Occipital lobe (tissue), 2 donors: ENCODE data around the gene SH2D6. TPM values are rescaled to one million over a fixed set of nuclear protein-coding genes. Genes with fewer than 3 reads are reported as not detected.

Experiments
- DNase-seq: peaks from one replicate; lab custom pipeline; 2025; lab: John Stamatoyannopoulos, UW
- total RNA-seq: library from RNA; depleted of rRNA; stranded (reverse); fragments of >200 nt; gene quantifications from one replicate; pipeline ENCODE4 v1.2.3, GENCODE V29; 2014

SH2D6 gene
- total RNA-seq, 1 donor from 2014 or later: 0.47 TPM

DNA sequence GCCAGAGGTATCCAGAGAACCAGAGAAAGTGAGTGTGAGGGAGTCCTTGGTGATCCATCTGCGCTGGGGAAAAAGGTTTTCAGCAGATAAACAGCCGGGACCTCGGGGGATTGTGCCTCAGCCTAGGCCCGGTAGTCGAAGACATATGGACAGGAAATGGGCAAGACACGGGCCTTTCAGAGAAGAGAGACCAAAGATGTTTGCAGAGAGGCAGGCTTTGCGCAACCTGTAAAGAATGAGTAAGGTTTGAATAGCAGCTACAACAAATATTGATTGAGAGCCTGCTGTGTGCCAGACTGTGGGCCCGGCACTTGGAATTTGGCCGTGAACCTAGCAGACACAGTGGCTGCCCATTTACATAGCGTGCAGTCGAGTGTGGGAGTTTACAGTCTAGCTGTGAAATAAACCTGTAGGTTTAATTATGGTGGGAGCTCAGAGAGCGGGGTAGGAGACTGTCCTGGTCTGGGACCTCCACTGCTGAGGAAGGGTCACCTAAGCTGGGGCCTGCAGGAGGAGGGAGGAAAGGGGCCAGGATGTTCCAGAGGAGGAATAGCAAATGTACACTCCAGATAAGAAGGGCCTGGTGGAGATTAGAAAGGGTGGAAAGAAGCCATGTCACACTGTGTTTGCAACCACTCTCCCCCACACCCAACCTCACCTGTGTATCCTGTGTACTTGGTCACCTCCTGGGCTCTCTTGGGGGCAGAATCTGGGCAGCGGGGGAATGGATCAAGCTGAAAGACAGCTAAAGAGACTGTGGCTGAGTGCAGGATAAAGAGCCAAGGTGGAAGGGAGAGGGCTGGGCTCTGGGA is 3.0 kb downstream of the SH2D6 start:
- DNase-seq: no peak

DNA sequence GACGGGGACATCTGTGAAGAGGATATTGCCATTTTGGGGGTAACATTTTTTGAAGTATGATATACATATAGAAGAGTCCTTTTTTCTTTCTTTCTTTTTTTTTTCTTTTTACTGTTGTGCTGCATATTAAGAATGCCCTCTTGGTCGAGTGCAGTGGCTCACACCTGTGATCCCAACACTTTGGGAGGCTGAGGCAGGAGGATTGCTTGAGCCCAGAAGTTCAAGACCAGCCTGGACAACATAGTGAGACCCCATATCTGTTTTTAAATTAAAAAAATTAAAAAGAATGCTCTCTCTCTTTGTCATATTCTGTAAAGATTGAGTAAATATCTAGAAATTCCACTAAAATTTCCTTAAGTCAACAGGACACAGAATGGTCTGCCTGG is 3.6 kb downstream of the SH2D6 start:
- no peak for DNase-seq

DNA sequence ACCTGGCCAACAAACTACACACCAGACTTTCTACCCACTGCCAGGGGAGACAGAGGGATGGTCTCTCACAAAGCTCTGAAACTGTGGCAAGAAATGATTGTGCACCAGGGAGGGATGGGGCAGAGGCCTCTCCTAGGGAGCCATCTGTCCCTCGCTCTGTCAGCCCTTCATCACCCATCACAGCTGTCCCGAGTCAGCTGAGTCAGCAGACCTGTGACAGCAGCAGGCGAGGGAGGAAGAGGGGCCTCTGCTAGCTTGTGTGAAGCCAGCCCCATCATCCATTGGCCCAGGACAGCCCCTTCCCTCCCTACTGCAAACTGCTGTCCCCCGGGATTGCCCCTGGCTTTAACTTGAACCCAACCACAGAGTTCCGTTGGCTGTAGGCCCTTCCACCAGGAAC is 5.0 kb downstream of the SH2D6 start:
- no peak for DNase-seq

DNA sequence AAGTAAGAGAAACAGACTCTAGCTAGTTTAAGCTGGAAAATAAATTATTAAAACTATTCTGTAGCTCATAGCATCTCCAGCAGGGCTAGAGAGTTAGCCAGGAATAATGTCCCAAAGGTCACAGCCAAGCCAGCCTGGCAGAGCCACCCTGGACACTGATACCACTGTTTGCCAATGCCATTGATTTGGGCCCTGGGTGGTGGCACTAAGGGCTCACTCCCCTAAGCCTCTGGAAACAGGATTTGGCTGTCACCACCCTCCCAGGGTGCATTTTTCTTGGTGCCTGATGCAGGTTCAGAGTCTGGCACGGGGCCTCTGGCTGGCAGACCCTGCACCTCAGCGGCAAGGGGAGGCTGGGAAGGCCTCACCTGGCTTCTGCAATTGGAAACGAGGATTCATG is 7.1 kb downstream of the SH2D6 start:
- DNase-seq: no peak

DNA sequence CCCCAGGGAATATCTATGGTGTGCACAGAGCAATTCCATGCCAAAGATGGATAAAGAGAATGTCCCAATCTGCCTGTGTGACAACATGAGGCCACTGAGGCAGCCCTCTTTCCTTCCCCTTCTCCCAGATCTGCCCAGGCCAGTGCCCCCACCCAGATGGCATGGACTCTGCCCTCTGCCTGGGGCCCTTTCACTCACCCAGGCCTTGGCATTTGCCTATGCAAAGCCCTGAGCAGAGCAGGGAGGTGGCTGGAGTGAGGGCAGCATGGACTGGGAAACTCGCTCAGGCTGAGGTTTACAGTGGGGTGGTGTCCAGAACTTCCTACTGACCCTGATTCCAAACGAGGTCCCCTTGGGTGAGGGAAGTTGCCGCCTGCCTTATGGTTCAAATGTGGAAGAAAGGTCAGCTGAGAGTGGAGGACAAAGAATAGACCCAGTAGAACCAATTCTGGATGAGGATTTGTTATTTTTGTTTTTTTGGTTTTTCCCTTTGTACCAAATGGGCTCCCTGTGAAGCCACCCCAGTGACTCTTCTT is 8.9 kb downstream of the SH2D6 start:
- no peak for DNase-seq

DNA sequence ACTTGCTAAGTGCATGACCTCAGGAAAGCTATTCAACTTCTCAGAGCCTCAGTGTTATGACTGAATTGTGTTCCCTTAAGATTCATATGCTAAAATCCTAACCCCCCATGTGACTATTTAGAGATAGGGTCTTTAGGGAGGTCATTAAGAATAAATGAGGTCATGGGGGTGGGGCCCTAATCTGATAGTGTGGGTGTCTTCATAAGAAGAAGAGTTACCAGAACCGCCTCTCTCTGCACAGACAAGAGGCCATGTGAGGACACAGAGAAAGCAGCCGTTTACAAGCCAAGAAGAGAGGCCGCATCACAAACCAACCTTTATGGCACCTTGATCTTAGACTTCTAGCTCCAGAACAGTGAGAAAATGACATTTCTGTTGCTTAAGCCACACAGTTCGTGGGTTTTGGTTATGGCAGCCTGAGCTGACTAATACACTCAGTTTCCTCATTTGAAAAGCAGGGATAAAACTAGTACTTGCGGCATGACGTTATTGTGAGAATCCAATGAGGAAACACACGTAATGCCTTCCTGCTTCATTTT is 9.9 kb downstream of the SH2D6 start:
- DNase-seq: no peak

DNA sequence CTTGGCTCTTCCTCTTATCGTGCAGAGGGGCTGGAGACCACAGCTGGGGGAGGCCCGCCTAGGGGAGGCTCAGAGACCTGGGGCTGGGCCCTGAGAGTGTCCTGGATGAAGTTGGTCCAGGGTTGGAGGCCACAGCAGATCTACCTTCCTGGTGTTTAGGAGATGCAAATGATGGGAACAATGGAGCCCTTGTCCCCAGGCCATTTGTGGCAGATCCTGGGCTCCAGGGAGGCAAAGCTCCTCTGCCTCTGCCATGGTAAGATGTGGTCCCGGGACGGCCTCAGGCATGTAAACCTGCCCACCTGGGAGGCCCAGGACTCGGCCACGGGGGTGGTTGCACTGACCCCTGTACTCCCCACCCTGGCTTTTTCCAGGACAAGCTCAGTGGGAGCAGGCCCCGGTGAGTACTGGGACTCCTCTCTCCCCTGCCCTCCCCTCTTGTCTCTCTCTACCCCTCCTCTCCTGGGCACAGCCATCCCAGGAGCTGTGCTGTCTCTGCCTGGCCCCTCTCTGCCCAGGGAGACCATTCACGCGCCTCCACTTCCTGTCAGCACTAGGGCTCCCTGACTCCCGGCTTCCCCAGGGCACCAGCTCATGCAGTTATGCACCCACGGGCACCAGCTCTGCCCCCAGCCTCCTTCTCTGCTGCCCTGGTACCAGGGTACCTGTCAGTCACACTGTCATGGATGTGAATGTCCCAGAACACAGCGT is 10.9 kb downstream of the SH2D6 start:
- DNase-seq: no peak

DNA sequence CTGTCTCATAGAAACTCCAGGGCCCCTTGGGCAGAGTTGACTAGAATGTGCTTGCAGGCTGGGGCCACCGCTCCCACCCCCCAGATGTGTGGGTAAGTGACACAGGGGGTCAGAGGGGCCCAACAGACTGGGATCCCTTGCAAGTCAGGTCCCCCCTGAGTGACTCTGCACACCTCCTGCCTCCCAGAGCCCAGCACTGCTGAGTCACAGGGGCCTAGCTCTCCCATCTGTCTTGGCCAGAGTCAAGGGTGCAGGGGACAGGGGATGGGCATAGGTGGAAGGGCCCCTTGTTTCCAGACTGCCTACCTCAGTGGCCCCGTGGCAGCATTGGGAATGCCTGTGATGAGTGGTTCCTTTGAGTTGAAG is 11.4 kb downstream of the SH2D6 start:
- no peak for DNase-seq

DNA sequence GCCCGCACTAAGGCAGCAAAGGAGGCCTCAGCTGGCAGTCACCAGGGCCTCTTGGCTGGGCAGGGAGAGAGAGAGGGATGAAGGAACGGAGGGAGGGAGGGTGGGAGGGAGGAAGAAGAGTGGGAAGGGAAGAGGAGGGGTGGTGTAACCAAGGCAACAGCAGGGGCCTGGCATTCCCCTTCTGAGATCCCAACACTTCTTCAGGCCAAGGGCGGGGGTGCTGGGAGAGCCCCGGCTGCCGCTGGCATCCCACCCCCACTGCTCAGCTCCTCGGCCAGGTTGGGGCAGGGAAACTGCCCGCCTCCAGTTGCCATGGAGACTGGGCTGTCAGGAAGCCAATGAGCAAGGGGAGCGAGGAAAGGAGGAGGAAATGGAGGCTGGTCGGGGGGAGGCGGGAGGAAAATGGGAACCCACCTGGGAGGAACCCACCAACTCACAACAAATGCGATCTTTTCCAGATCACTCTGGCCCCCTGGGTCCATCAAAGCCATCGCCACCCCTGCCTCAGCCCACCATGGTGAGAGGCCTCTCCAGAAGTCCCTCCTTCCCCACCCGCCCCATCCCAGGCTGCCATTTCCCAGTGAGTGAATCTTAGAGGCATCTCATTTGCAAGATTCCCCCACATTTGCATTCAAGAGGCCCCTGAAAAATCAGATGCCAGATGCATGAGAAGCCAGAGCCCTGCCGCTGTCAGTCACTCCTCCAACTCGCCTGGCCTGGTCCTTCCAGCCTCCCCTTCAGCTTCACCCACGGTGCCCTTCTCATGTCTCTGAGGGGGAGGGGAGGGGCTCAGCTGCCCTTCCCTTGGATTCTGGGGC is 12.4 kb downstream of the SH2D6 start:
- peak; percentile 85 for DNase-seq

DNA sequence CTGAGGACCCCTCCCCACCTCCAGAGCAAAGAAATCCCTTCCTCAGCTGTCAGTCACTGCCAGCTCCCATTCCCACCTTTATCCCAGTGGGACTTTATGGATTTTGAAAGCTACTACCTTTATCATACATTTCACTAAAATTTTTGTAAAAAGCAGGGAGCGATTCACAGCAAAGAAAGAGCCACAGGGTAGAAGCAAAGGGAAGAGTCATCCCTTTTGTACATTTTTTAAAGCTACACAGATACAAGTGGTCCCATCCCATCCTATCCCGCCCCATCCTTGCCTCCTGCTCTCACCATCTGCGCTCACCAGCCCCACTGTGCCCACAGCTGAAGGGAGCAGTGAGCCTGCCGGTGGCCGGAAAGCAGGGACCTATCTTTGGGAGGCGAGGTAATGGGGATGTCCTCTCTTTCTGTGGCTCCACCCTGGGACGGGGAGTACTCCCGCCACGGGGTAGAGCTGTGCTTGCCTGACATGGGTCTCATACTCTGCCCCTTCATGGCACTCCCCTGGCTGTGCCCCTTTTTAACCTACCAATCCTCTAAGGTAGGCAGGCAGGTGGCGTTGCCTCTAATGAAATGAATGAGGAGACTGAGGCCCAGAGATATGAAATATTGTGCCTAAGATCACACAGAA is 13.2 kb downstream of the SH2D6 start:
- peak; percentile 23 for DNase-seq

DNA sequence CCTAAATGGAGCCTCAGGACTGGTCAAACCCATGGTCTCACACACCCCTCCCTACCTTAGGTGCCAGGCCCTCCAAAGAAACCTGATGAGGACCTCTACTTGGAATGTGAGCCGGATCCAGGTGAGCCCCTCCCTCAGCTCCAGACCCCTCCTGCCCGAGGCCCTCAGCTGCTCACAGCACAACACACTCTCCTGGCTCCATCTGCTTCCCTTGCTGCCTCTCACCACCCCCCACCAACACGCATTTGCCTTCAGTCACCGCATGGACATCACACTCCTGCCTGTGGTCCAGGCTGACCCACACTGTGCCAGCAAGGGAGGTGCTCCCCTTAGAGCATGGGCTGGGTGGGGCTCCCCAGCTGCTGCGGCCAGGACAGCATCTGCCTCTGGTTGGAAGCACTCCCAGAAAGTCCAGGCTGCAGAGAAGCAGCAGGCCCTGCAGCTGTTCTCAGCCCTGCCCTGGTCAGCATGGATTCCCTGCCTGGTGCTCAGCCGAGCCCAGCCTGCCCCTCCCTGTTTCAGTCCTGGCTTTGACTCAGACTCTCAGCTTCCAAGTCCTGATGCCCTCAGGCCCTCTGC is 15.1 kb downstream of the SH2D6 start:
- peak; percentile 89 for DNase-seq

DNA sequence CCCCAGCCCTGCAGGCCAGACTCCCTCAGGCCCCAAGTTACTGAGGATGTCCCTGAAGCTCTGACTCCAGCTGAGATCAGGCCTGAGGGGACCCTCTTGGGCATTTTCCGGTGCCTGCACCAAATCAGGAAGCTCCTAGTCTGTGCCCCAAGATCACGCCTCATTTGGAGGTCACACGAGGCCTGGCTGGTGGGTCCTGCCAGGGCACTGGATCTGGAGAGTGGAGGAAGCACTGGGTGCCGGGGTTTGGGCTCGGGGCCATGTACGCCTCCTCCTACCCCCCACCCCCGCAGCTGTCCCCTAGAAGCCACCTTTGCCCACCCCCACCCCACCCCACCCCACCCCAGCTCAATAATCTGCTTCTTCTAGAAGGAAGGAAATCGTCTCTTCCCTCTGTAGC is 16.2 kb downstream of the SH2D6 start:
- no peak for DNase-seq

DNA sequence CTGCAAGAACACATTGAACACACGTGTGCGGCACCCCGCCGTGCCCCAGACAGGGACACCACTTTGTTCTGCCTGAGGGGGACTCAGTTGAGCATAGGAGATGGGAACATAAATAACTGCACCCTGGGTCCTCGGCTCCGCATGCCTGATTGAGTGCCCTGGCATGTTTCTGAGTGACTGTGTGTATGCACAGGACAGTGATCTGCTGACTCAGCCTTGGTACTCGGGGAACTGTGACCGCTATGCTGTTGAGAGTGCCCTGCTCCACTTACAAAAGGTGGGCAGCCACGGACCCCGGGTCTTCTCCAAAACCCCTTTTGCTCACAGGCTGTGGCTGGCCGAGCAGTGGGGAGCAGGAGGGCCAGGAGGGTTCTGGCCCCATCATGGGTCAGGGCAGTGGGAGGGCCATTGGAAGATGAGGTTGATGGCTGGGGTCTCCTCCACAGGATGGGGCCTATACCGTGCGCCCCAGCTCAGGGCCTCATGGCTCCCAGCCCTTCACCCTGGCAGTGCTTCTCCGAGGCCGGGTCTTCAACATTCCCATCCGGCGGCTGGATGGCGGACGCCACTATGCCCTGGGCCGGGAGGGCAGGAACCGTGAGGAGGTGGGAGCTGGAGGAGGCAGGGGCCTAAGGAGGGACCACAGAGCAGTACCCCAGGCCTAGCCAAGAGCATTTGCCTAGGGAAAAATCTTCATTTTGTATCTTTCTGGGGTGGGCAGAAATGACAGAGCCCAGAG is 16.9 kb downstream of the SH2D6 start:
- no peak for DNase-seq

DNA sequence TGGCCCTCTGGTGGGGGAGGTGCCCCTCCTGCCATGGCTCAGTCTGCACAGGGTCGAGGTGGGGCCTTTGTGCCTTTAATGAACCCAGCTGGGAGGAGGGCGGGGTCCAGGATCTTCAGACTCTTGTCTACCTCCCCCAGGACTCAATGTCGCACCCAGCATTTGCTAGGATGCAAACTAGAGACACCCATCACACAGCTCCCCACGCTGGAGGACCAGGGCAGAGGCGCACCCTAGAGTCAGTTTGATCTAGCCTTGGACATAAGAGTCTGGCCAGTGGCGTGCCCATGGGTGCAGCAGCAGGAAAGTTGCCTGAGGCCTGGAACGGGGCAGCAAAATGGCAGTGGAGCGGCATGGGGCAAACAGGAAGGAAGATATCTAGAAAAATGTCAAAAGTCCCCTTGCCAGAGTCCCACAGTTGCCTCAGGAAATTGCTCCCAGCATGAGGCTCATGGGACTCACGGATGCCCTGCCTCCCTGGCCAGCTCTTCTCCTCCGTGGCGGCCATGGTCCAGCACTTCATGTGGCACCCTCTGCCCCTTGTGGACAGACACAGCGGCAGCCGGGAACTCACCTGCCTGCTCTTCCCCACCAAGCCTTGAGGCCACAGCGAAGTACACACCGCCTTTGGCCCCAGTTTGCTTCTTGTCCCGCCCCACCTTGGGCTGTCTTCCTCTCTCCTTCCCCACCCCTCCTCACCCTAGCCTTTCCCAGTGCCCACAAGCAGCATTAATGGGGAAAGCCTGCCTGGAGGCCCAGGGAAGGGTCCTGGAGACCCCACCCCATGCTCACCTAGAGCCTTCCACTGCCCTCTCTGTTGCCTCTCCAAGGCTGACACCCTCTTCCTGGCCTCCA is 17.7 kb downstream of the SH2D6 start:
- DNase-seq: no peak

DNA sequence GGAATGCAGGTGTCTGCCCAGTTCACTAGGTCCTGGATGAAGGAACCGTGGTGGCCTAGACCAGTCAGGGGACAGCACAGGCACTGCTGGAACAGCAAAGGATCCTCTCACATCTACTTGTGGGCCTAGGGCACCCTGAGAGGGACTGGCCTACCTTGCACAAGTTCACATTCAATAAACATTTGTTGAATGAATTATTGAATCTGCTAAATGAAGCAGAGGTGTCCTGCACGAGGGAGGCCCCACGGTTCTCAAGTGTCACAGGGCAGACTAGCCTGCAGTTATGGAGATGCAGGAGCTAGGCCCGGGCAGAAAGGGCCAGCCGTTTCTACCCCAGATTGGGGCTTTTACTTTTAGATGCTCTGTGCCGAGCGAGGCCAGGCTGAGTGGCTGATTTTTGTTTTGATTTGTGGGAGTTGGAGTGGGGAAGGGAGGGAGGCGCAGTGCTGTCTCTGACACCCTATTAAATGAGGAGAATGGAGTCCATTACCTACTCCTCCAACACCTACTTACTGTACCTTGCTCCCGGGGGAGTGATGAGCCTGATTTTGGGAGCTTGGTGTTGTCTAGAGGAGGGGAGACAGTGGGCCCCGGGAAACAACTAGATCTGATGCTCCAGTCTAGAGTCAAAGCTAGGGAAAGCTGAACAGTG is 18.4 kb downstream of the SH2D6 start:
- DNase-seq: no peak

DNA sequence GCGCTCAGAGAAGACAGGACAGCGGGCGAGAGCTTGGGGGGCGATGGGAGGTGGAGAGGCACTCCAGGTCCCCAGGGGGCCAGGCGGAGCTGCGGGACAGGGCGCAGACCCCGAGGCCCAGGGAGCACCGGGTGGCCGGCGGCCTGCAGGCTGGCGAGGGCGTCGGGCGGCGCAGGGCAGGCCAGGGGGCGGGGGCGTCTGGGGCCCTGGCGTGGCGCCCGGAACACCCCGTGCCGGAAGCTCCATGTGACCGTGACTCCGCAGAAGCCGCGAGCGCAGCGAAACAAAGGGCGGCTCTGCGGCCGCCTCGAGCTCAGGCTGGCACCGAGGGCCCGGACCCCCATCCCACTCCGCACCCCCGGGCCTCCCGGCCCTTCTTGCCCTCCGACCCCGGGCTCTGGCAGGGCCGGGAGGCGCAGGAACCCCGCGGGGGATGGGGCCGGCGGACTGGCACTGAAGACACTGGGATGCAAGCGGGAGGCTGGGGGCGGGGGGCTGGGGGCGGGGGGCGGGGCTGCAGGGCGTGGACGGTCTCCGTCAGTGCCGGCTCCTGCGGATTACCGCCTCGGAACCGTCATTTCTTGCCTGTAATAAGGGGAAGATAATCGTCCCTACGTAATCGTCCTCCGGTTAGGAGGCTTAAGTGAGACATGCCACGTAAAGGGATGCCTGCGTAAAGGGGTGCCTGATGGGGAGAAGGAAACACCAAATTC is 19.1 kb downstream of the SH2D6 start:
- peak; percentile 92 for DNase-seq

DNA sequence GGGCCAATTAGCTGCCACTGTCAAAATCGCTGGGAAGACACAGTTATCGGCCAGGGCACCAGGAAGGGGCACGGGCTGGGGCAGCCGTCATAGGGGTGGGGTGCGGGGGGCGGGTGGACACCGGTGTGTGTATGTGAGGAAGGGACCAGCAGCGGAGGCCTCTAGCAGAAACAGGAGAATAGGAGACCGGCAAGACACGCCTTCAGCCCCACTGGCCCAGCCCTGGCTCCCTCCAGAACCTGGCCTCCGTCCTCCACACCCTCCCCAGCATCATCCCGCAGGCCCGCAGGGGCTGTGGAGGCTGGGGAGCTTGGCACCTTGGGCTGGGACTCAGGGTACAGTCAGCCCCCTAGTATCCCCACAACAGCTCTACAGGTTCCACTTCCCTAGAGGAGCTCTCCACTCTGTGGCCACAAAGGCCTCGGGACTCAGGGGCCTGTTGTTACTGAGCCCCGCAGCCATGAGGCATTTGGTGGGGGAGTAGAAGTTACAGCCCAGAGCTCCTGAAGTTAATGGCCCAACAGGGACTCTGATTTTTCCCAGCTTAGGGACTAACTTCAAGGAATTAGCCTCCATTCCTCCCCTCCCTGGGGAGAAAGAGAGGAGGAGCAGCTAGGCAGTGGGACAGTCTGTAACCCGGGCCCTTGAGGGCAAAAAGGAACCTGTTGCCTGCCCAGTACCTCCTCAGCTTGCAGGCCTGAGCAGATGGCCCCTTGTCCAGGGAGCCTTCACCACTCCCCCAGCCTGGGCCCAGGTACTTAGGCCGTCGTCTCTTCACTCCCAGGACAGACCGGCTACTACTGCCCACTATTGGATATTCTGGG is 19.9 kb downstream of the SH2D6 start:
- DNase-seq: no peak
